Epithelial cell of prostate (primary cell): ENCODE measurements around the gene RTP3.

ENCODE experiments used
- DNase-seq: peaks from one replicate; pipeline ENCODE4 v3.0.0-alpha.2; 2011; ENCODE audit warnings: low read depth, low spot score
- H3K27ac ChIP-seq: fragments of 450-650 bp; 2 replicates; pipeline ENCODE4 v1.5.1; 2017; ENCODE audit warnings: mild to moderate bottlenecking

Gene RTP3

GRCh38 chr3:46497556-46498265 lies at the start of gene RTP3:
RTP3 (plus strand) TSS chr3:46497976; CDS start chr3:46498063, 87 bp downstream.
- H3K27ac ChIP-seq: no peak within 1 kb of the TSS
- no peak for DNase-seq

GRCh38 chr3:46448721-46449120 lies 49.1 kb upstream of the RTP3 start:
- DNase-seq: no peak
- no peak overlapping the region for H3K27ac ChIP-seq

- no peak overlapping the region for H3K27ac ChIP-seq
- no peak for DNase-seq
These were observed 47.8 kb upstream of the RTP3 start for GRCh38 chr3:46449755-46450552.

- no peak for DNase-seq
- H3K27ac ChIP-seq: no peak overlapping the region
These were observed 44.1 kb upstream of the RTP3 start for GRCh38 chr3:46453526-46454208.

- H3K27ac ChIP-seq: no peak overlapping the region
- DNase-seq: no peak
These were observed 43.6 kb upstream of the RTP3 start for GRCh38 chr3:46454209-46454595.

- H3K27ac ChIP-seq: no peak overlapping the region
- DNase-seq: no peak
These were observed 43.2 kb upstream of the RTP3 start for GRCh38 chr3:46454606-46455005.

- no peak overlapping the region for H3K27ac ChIP-seq
These were observed 42.3 kb upstream of the RTP3 start for GRCh38 chr3:46455231-46456115.

GRCh38 chr3:46456118-46456517 lies 41.7 kb upstream of the RTP3 start:
- no peak overlapping the region for H3K27ac ChIP-seq
- DNase-seq: no peak

More at GRCh38 chr3:46455231-46456115, 42.3 kb upstream of the RTP3 start:
- no peak for DNase-seq

- no peak overlapping the region for H3K27ac ChIP-seq
- DNase-seq: no peak
These were observed 37.7 kb upstream of the RTP3 start for GRCh38 chr3:46460051-46460450.

- H3K27ac ChIP-seq: no peak overlapping the region
- no peak for DNase-seq
These were observed 35.7 kb upstream of the RTP3 start for GRCh38 chr3:46462111-46462510.

- H3K27ac ChIP-seq: no peak overlapping the region
- no peak for DNase-seq
These were observed 35.3 kb upstream of the RTP3 start for GRCh38 chr3:46462511-46462910.

- H3K27ac ChIP-seq: no peak overlapping the region
- no peak for DNase-seq
These were observed 34.5 kb upstream of the RTP3 start for GRCh38 chr3:46463120-46463867.

GRCh38 chr3:46463868-46464241 lies 33.9 kb upstream of the RTP3 start:
- no peak for DNase-seq

GRCh38 chr3:46464326-46465195 lies 33.2 kb upstream of the RTP3 start, which contains the start of gene LTF:
LTF (minus strand) TSS chr3:46464905; CDS start chr3:46464867, 38 bp downstream.
- no peak for DNase-seq
- H3K27ac ChIP-seq: no peak within 1 kb of the TSS

More at GRCh38 chr3:46463868-46464241, 33.9 kb upstream of the RTP3 start:
- H3K27ac ChIP-seq: no peak overlapping the region

GRCh38 chr3:46465196-46465520 lies 32.6 kb upstream of the RTP3 start:
- no peak for DNase-seq
- no peak overlapping the region for H3K27ac ChIP-seq

GRCh38 chr3:46466273-46466672 lies 31.5 kb upstream of the RTP3 start:
- no peak for DNase-seq
- H3K27ac ChIP-seq: no peak overlapping the region

GRCh38 chr3:46466871-46467403 lies 30.8 kb upstream of the RTP3 start:
- DNase-seq: no peak
- no peak overlapping the region for H3K27ac ChIP-seq

- no peak overlapping the region for H3K27ac ChIP-seq
- no peak for DNase-seq
These were observed 30.2 kb upstream of the RTP3 start for GRCh38 chr3:46467562-46467961.
